Breast epithelium (tissue), 3 donors: ENCODE data around the gene SPOCK3.

Experiments used
- CTCF ChIP-seq, 3 donors: fragments of 450-650 bp; IDR thresholded peaks; one replicate each; pipeline ENCODE4 v1.5.1; 2016 to 2017; ENCODE audit warnings: antibody characterized with exemption in 3 of 3, mild to moderate bottlenecking in 3 of 3, moderate library complexity in 3 of 3
- POLR2A ChIP-seq: fragments of 450-650 bp; IDR thresholded peaks from one replicate; pipeline ENCODE4 v1.6.1; 2016; ENCODE audit warnings: antibody characterized with exemption, mild to moderate bottlenecking, moderate library complexity
- POLR2AphosphoS5 ChIP-seq, 3 donors: sonication (generic); formaldehyde crosslinking; IDR thresholded peaks; one replicate each; pipeline ENCODE4 v1.6.1; 2017; ENCODE audit warnings: antibody characterized with exemption in 3 of 3

- TF ChIP-seq CTCF (IDR thresholded peaks at IDR 0.05) (no peak), POLR2A (no peak), POLR2AphosphoS5 (IDR thresholded peaks at IDR 0.05) (no peak)
These were observed 48.0 kb upstream of the SPOCK3 start for GRCh38 chr4:167282171-167282864.
